ENCODE results near the gene PTCH1.

DNA sequence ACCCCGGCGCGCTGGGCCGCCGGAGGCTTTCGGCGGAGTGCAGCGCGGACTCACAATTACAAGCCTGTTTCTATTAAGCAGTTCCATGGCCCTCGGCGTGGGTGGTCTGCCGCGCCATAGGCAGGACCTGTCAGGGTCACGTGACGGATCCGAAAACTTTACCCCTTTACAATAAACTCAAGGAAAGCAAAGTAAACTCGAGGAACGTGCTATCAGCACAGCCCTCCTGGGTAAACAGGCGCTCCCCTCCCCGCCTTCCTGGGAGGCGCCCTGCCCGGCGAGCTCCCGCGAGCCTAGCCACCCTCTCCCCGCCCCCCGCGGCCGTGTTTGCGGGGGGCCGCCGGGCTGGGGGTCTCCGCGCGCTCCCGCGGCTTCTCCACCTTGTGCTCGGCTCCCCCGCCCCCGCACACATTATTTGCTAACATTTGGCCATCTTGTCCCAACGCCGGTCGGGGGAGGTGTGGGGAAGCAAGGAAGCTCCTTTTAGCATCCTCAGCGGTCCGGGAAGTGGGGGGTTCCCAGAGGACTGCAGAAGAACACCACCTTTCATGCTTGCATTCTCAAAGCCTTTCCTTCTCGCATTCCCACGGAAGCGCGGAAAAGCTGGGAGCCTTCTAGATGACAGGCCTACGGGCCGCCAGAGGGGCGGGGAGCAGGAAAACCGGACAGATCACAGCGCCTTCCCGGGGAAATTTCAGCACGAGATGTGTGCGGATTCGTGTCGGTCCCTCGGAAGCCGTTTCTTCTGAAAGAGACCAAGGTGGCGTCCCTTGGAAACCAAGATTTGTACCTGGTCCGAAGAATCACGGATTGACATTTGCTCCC lies at the start of gene PTCH1:
- TF ChIP-seq, protein P1, sequence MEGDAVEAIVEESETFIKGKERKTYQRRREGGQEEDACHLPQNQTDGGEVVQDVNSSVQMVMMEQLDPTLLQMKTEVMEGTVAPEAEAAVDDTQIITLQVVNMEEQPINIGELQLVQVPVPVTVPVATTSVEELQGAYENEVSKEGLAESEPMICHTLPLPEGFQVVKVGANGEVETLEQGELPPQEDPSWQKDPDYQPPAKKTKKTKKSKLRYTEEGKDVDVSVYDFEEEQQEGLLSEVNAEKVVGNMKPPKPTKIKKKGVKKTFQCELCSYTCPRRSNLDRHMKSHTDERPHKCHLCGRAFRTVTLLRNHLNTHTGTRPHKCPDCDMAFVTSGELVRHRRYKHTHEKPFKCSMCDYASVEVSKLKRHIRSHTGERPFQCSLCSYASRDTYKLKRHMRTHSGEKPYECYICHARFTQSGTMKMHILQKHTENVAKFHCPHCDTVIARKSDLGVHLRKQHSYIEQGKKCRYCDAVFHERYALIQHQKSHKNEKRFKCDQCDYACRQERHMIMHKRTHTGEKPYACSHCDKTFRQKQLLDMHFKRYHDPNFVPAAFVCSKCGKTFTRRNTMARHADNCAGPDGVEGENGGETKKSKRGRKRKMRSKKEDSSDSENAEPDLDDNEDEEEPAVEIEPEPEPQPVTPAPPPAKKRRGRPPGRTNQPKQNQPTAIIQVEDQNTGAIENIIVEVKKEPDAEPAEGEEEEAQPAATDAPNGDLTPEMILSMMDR (optimal IDR thresholded peaks at IDR 0.05 in 1 of 3, IDR thresholded peaks at IDR 0.05 in 1 of 3, conservative IDR thresholded peaks at IDR 0.05 in 1 of 3; ENCODE audit: extremely low read depth in 1 of 3, insufficient read depth in 2 of 3, low read length in 3 of 3), result no peak
- no peak for TF ChIP-seq EZH2 (IDR thresholded peaks at IDR 0.05; ENCODE audit: low read length)

All from keratinocyte (primary cell).